ENCODE measurements around the gene TRIM49.
"Not testable (repeated sequence)": the region's sequence is repeated elsewhere in the genome, so short reads cannot be mapped to it uniquely, and the experiment has no call there.

GRCh38 chr11:89813535-89813934 lies 5.2 kb upstream of the TRIM49 start:
- TF ChIP-seq CTCF (IDR thresholded peaks at IDR 0.05); RAD21 (conservative IDR thresholded peaks at IDR 0.05 in 1 of 2, IDR thresholded peaks at IDR 0.05 in 1 of 2); POLR2A (IDR thresholded peaks at IDR 0.05; ENCODE audit: low read length); CHD2 (IDR thresholded peaks at IDR 0.05; ENCODE audit: low read length, partially characterized antibody); SMC3 (IDR thresholded peaks at IDR 0.05); CEBPB (IDR thresholded peaks at IDR 0.05); BHLHE40 (IDR thresholded peaks at IDR 0.05; ENCODE audit: low read depth, low read length); EP300 (IDR thresholded peaks at IDR 0.05); POLR2AphosphoS2 (conservative IDR thresholded peaks at IDR 0.05; ENCODE audit: low read length); PHF8 (IDR thresholded peaks at IDR 0.05; ENCODE audit: borderline replicate concordance, low read depth); USF2 (IDR thresholded peaks at IDR 0.05); HMGXB4 (CRISPR knock-in tag; IDR thresholded peaks at IDR 0.05; ENCODE audit: borderline replicate concordance): not testable (repeated sequence)

Measured in A549 (cell line).